ENCODE results near the gene EPAS1. TPM values are rescaled to one million over a fixed set of nuclear protein-coding genes. Genes with fewer than 3 reads are reported as not detected.
A peak's percentile ranks its signal among the peaks of the same experiment; 100 is the strongest.

The EPAS1 gene
- total and polyA plus RNA-seq, 2 of the 13 experiments (the other 11 are each of a cell fraction or from before 2014, with no cell fraction given), result 47.1 to 182 TPM

- 0 out of 2 replicates have a peak, but pooled peaks have one; percentile 43 for TF ChIP-seq ZSCAN5A (CRISPR knock-in tag; IDR thresholded peaks at IDR 0.05; ENCODE audit: borderline replicate concordance)
- peak; percentile 99 for TF ChIP-seq FOXA3 (CRISPR knock-in tag; IDR thresholded peaks at IDR 0.05)
- TF ChIP-seq, protein P1, sequence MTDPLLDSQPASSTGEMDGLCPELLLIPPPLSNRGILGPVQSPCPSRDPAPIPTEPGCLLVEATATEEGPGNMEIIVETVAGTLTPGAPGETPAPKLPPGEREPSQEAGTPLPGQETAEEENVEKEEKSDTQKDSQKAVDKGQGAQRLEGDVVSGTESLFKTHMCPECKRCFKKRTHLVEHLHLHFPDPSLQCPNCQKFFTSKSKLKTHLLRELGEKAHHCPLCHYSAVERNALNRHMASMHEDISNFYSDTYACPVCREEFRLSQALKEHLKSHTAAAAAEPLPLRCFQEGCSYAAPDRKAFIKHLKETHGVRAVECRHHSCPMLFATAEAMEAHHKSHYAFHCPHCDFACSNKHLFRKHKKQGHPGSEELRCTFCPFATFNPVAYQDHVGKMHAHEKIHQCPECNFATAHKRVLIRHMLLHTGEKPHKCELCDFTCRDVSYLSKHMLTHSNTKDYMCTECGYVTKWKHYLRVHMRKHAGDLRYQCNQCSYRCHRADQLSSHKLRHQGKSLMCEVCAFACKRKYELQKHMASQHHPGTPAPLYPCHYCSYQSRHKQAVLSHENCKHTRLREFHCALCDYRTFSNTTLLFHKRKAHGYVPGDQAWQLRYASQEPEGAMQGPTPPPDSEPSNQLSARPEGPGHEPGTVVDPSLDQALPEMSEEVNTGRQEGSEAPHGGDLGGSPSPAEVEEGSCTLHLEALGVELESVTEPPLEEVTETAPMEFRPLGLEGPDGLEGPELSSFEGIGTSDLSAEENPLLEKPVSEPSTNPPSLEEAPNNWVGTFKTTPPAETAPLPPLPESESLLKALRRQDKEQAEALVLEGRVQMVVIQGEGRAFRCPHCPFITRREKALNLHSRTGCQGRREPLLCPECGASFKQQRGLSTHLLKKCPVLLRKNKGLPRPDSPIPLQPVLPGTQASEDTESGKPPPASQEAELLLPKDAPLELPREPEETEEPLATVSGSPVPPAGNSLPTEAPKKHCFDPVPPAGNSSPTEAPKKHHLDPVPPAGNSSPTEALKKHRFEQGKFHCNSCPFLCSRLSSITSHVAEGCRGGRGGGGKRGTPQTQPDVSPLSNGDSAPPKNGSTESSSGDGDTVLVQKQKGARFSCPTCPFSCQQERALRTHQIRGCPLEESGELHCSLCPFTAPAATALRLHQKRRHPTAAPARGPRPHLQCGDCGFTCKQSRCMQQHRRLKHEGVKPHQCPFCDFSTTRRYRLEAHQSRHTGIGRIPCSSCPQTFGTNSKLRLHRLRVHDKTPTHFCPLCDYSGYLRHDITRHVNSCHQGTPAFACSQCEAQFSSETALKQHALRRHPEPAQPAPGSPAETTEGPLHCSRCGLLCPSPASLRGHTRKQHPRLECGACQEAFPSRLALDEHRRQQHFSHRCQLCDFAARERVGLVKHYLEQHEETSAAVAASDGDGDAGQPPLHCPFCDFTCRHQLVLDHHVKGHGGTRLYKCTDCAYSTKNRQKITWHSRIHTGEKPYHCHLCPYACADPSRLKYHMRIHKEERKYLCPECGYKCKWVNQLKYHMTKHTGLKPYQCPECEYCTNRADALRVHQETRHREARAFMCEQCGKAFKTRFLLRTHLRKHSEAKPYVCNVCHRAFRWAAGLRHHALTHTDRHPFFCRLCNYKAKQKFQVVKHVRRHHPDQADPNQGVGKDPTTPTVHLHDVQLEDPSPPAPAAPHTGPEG (CRISPR knock-in tag; IDR thresholded peaks at IDR 0.05), result 0 out of 2 replicates have a peak, but pooled peaks have one; percentile 65
- peak; percentile 96 for TF ChIP-seq FOXJ3 (CRISPR knock-in tag; IDR thresholded peaks at IDR 0.05; ENCODE audit: borderline replicate concordance)
- no peak for TF ChIP-seq ZFP62 (CRISPR knock-in tag; IDR thresholded peaks at IDR 0.05)
- TF ChIP-seq KAT2B (IDR thresholded peaks at IDR 0.05; ENCODE audit: borderline replicate concordance, low read depth, low read length), result no peak
- TF ChIP-seq ZNF343 (CRISPR knock-in tag; IDR thresholded peaks at IDR 0.05), result peak; percentile 70; the same call in 1 of the 2 replicates
- peak; percentile 62; the same call in 1 of the 2 replicates for TF ChIP-seq ARNT2 (CRISPR knock-in tag; IDR thresholded peaks at IDR 0.05; ENCODE audit: low read depth)
- TF ChIP-seq ZNF530 (CRISPR knock-in tag; IDR thresholded peaks at IDR 0.05; ENCODE audit: low read depth), result no peak
- TF ChIP-seq FOSL1 (CRISPR knock-in tag; IDR thresholded peaks at IDR 0.05; ENCODE audit: borderline replicate concordance), result no peak
- TF ChIP-seq ZBTB10 (CRISPR knock-in tag; IDR thresholded peaks at IDR 0.05; ENCODE audit: borderline replicate concordance), result no peak
- TF ChIP-seq ATM (IDR thresholded peaks at IDR 0.05; ENCODE audit: borderline replicate concordance), result no peak
- no peak for TF ChIP-seq ZNF687 (CRISPR knock-in tag; IDR thresholded peaks at IDR 0.05)
- no peak for TF ChIP-seq ZNF720 (CRISPR knock-in tag; IDR thresholded peaks at IDR 0.05)
- peak; percentile 50 for TF ChIP-seq ZNF629 (CRISPR knock-in tag; conservative IDR thresholded peaks at IDR 0.05)
These were observed 9.9 kb downstream of the EPAS1 start (continued) for GRCh38 chr2:46306988-46307655.
